ENCODE results near the gene ACP3.

DNA sequence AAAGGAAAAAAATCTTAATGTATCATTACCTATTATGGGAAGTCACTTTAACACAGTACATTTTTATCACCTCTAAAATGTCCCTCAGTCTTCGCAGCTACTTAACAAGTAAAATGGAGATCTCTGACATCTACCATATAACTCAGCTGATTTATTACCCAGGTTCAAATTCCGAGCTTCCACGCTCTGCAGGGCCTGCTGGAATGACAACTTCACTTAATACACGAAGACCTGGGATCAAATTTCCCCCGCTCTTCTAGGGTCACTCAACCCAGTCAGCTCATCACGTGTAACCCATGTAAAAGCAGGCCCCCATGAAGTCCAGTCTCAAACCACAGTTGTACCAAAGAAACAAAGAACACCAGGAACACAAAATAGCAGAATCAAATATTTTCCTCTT lies 44.2 kb upstream of the ACP3 start:
- TF ChIP-seq POLR2A (IDR thresholded peaks at IDR 0.05), result no peak
- TF ChIP-seq, protein P1, sequence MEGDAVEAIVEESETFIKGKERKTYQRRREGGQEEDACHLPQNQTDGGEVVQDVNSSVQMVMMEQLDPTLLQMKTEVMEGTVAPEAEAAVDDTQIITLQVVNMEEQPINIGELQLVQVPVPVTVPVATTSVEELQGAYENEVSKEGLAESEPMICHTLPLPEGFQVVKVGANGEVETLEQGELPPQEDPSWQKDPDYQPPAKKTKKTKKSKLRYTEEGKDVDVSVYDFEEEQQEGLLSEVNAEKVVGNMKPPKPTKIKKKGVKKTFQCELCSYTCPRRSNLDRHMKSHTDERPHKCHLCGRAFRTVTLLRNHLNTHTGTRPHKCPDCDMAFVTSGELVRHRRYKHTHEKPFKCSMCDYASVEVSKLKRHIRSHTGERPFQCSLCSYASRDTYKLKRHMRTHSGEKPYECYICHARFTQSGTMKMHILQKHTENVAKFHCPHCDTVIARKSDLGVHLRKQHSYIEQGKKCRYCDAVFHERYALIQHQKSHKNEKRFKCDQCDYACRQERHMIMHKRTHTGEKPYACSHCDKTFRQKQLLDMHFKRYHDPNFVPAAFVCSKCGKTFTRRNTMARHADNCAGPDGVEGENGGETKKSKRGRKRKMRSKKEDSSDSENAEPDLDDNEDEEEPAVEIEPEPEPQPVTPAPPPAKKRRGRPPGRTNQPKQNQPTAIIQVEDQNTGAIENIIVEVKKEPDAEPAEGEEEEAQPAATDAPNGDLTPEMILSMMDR (IDR thresholded peaks at IDR 0.05), result no peak
